IPS-20b (cell line): ENCODE results near the gene FMNL2.

Experiments
- H3K27ac ChIP-seq: one replicate; pipeline ENCODE4 v1.5.1; 2013; ENCODE audit warnings: low read length
- H3K27me3 ChIP-seq: 2 replicates; pipeline ENCODE4 v1.6.1; 2013; ENCODE audit warnings: mild to moderate bottlenecking, low read length, inconsistent platforms; ENCODE audit not compliant: insufficient read depth
- H3K36me3 ChIP-seq: 2 replicates; pipeline ENCODE4 v1.6.1; 2013; ENCODE audit warnings: low read depth, mild to moderate bottlenecking, inconsistent platforms, low read length, moderate library complexity; ENCODE audit not compliant: insufficient read depth
- H3K4me1 ChIP-seq: 2 replicates; pipeline ENCODE4 v1.6.1; 2013; ENCODE audit warnings: mild to moderate bottlenecking, control low read depth, inconsistent platforms, low read length, moderate library complexity; ENCODE audit not compliant: insufficient read depth
- H3K4me3 ChIP-seq: 2 replicates; pipeline ENCODE4 v1.5.1; 2013; ENCODE audit warnings: mild to moderate bottlenecking, low read length, inconsistent platforms
- H3K9ac ChIP-seq: 2 replicates; pipeline ENCODE4 v1.6.1; 2013; ENCODE audit warnings: low read depth, mild to moderate bottlenecking, inconsistent platforms, low read length, moderate library complexity
- H3K9me3 ChIP-seq: 2 replicates; pipeline ENCODE4 v1.6.1; 2013; ENCODE audit warnings: mild to moderate bottlenecking, low read depth, low read length, inconsistent platforms; ENCODE audit not compliant: insufficient read depth

FMNL2 gene

DNA sequence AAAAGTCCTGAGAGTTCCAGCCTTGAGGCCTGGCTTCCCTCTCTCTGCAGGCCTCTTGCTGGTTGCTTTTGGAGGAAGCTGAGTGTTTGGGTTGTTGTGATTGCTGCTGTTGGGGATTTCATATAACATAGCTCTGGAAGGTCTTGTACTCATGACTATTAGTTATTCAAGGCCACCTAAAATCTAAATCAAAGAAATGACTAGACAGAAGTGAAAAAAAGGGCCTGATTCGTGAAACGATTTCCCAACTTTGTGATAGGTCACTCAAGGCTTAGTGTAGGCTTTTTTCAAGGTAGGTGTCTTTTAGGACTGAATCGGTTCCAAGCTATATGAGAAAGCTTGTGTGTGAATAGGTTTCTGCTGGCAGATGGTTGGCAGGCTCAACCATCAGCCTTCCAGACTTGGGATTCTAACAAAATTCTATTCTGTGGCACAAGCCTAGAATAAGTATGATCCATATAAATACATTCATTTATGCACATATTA, 164.4 kb downstream of the FMNL2 start:
- Histone ChIP-seq H3K4me3 (no peak overlapping the region), H3K27me3 (no peaks in the 10 kb centered on the region), H3K9me3 (no peaks in the 10 kb centered on the region), H3K9ac (no peak overlapping the region), H3K27ac (no peak overlapping the region), H3K36me3 (no peaks in the 10 kb centered on the region), H3K4me1 (peaks cover 15% of the 10 kb centered on the region; the same call in 1 of the 2 replicates)

DNA sequence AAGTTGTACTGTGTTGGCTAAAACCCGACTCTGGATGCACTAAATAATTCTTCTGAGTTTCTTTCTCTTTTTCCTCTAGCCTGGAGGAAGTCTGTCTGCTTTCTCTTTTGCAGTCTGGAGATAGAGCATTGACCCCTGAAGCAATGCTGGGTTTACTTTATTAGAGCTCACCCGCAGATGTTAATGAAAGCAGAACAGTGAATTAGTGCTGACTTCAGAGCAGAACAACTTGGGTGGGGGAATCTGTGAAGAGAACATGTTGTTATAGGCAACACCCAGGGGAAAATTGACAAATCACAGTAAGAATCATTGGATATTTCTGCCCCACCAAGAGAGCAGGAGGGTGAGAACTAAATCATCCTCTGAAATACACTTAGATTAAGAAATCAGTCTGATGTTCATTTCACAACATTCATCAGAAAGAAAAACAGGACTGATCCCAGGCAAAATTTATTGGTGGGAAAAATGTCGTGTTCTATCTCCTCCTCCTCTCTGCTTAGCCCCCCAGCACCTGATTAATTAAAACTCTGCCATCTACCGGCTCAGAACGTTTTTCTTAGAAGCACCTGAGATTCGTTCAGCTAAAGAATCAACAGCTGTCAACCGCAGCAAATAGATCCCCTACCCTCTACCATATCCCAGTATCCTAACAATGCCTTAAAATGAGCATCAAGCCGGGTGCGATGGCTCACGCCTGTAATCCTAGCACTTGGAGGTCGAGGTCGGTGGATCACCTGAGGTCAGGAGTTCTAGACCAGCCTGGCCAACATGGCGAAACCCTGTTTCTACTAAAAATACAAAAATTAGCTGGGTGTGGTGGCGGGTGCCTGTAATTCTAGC, 165.1 kb downstream of the FMNL2 start:
- Histone ChIP-seq H3K4me3 (no peak overlapping the region), H3K27ac (no peak overlapping the region), H3K36me3 (no peaks in the 10 kb centered on the region), H3K9me3 (no peaks in the 10 kb centered on the region), H3K9ac (no peak overlapping the region), H3K4me1 (peaks cover 11% of the 10 kb centered on the region; the same call in 1 of the 2 replicates), H3K27me3 (no peaks in the 10 kb centered on the region)

DNA sequence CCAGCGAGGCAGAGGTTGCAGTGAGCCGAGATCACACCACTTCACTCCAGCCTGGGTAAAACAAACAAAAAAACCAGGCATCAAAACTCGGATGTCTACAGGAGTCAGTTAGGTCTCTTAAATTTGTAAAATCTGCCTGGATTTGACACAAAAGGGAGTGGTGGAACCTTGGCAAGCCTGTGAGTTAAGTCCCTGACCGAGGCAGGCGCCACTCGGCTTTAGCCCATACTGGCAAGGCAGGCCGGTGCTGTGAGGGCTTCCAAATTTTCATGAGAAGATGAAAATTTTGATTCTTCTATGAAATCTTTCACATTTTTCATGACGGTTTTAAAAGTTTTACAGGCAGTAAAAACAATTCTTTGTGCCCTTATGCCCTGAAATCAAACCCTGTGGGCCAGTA, 165.8 kb downstream of the FMNL2 start:
- Histone ChIP-seq H3K27ac (no peak overlapping the region), H3K9me3 (no peaks in the 10 kb centered on the region), H3K4me3 (no peak overlapping the region), H3K27me3 (no peaks in the 10 kb centered on the region), H3K9ac (no peak overlapping the region), H3K4me1 (peaks cover 11% of the 10 kb centered on the region; the same call in 1 of the 2 replicates), H3K36me3 (no peaks in the 10 kb centered on the region)

DNA sequence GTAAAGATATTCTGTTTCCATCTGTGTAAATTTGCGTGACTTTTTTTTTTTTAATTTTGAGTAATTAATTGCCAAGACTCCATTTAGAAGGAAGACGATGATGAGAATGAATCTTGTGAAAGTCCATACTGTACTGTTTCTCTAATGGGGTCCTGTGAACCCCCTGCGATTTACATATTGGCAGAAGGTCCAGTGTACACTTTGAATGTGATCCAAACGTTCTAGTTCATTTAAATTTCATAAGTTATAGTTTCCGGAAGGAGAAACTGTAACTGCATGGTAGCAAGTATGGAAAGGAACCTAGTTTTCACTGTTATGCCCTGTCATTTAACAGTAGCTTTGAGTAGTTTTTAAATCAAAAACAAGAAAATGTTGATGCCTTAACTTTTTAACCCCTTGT, 166.7 kb downstream of the FMNL2 start:
- Histone ChIP-seq H3K4me1 (peaks cover 11% of the 10 kb centered on the region; the same call in 1 of the 2 replicates), H3K27ac (no peak overlapping the region), H3K27me3 (no peaks in the 10 kb centered on the region)

DNA sequence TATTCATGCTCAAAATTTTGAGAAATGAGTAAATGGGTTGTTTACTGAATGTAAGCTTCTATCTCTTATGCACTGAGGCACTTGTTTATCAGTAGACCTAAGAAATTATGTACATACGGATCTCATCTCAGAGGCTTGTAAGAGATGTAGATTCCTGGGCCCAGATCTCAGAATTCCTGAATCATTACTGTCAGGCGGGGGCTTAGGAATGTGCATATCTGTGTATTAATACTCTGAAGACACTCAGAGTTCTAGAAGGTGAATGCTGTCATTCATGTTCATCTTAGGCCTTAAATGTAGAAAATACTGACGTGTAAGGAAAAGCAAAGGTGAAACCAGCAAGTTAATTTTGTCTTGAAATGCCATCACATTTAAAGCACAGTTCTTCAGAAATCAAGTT, 169.6 kb downstream of the FMNL2 start:
- no peaks in the 10 kb centered on the region for H3K36me3 ChIP-seq
- no peak overlapping the region for H3K27ac ChIP-seq
- no peaks in the 10 kb centered on the region for H3K27me3 ChIP-seq
- H3K4me3 ChIP-seq, result no peak overlapping the region
- H3K9me3 ChIP-seq, result no peaks in the 10 kb centered on the region
- peaks cover 5% of the 10 kb centered on the region; the same call in 1 of the 2 replicates for H3K4me1 ChIP-seq
- H3K9ac ChIP-seq, result no peak overlapping the region

More for the DNA sequence above, 166.7 kb downstream of the FMNL2 start:
- Histone ChIP-seq H3K9ac (no peak overlapping the region), H3K36me3 (no peaks in the 10 kb centered on the region), H3K4me3 (no peak overlapping the region), H3K9me3 (no peaks in the 10 kb centered on the region)

DNA sequence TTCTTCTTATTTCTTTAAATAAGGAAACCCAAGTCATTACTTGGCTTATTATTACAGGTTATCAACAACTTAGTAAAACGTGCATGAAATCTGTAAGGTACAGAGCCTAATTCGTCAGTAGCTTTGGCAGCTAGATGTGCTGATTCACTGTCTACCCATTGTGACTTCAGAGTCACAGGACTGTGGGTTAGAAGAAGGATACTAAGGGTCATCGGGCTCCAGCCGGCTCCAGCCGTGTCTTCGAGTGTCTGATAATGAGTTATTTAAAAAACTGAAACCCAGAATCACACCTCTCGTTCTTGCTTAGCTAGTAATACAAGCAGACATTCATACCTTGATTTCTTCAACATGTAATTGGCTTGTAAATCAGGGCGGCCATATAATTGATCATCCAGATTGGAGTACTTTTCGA, 170.5 kb downstream of the FMNL2 start:
- H3K27ac ChIP-seq, result no peak overlapping the region
- no peaks in the 10 kb centered on the region for H3K9me3 ChIP-seq
- H3K27me3 ChIP-seq, result no peaks in the 10 kb centered on the region
- H3K36me3 ChIP-seq, result no peaks in the 10 kb centered on the region
- H3K9ac ChIP-seq, result no peak overlapping the region
- H3K4me1 ChIP-seq, result peaks cover 5% of the 10 kb centered on the region; the same call in 1 of the 2 replicates
- no peak overlapping the region for H3K4me3 ChIP-seq

DNA sequence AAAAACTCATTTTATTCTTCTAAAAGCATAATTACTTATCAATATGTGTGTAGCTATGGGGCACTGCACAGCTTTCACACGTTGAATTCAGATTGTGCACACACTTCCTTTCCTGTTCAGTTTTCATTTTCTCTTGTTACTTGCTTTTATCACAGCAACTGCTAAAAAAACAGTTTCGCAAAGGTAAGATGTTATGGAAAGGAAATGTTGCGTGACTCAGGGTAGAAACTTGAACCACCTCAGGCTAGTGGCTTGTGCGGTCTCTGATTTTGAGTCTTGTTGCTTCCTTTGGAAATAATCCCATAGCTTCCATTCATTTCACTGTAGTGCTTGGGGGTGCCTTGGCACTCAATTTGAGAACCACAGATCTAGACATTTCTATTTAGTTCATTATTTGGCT, 171.9 kb downstream of the FMNL2 start:
- Histone ChIP-seq H3K36me3 (no peaks in the 10 kb centered on the region), H3K27me3 (no peaks in the 10 kb centered on the region), H3K4me3 (no peak overlapping the region), H3K27ac (no peak overlapping the region), H3K9me3 (no peaks in the 10 kb centered on the region), H3K4me1 (peaks cover 3% of the 10 kb centered on the region; the same call in 1 of the 2 replicates), H3K9ac (no peak overlapping the region)

DNA sequence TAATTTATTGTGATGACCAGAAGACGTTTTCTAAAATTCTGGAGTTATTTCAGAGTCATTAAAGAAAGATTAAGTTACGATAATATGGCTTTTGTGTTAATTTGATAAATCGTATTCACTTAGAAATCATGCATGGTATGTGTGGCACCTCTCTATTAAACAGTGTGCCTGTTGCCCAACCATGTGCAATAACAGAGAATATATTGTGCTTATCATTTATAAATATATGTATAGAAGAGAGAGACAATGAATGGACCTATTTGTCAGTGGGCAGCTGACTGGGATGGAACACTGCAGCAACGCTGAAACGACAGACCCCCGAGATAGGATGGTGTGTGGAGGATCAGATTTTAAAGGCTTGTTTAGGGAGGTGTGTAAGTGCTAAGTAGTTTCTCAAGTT, 172.9 kb downstream of the FMNL2 start:
- Histone ChIP-seq H3K27ac (no peak overlapping the region), H3K9me3 (no peaks in the 10 kb centered on the region), H3K36me3 (no peaks in the 10 kb centered on the region), H3K4me3 (no peak overlapping the region), H3K4me1 (peaks cover 3% of the 10 kb centered on the region; the same call in 1 of the 2 replicates), H3K27me3 (no peaks in the 10 kb centered on the region), H3K9ac (no peak overlapping the region)

DNA sequence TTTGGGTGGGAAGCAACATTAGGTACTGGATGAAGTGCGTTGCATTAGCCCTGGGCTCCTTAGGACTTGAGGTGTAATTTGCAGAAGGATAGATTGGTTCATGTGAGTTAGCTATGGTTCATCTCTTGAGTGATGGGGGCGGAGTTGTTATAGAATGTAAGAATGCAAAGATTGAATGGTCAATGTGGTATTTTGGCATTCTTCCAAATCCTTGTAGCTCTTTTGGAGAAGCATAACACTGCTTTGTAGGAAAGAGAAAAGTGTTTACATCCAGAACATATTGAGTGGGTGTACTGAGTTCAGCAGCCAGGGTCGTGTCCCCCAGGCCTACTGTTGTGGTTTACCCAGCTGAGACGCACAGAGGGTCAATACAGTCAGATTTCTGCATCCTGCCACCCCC, 173.5 kb downstream of the FMNL2 start:
- Histone ChIP-seq H3K27ac (no peak overlapping the region), H3K9ac (no peak overlapping the region), H3K36me3 (no peaks in the 10 kb centered on the region), H3K9me3 (no peaks in the 10 kb centered on the region), H3K4me1 (peaks cover 3% of the 10 kb centered on the region; the same call in 1 of the 2 replicates), H3K4me3 (no peak overlapping the region), H3K27me3 (no peaks in the 10 kb centered on the region)

DNA sequence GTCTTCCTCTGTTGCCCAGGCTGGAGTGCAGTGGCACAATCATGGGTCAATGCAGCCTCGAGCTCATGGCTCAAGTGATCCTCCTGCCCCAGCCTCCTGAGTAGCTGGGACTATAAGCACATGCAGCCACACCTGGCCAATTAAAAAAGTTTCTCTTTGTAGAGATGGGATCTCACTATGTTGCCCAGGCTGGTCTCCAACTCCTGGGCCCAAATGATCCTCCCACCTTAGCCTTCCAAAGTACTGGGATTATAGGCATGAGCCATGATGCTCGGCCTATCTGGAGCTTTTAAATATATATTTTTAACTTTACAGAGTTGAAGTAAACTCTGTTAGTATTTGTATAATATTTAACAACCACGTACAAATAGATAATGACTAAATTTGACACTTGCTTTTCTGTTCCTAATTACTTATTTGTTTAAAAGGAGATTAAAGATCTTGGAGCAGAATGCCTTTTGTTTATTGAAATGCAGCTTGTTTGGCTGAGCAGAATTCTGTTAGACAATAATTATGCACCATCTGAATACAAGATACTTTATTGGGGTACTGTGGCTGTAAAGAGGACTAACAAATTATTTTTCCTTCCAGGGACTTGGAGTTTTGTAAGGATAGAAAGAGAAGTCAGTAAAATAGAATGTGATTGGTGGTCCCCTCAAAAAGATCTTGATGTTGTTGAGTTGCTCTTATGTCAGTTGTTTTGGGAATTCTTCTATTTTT, 175.0 kb downstream of the FMNL2 start:
- H3K9me3 ChIP-seq, result no peaks in the 10 kb centered on the region
- H3K9ac ChIP-seq, result no peak overlapping the region
- H3K4me1 ChIP-seq, result peaks cover under 1% of the 10 kb centered on the region; the same call in 1 of the 2 replicates
- H3K36me3 ChIP-seq, result no peaks in the 10 kb centered on the region
- no peaks in the 10 kb centered on the region for H3K27me3 ChIP-seq
- no peak overlapping the region for H3K27ac ChIP-seq
- no peak overlapping the region for H3K4me3 ChIP-seq

DNA sequence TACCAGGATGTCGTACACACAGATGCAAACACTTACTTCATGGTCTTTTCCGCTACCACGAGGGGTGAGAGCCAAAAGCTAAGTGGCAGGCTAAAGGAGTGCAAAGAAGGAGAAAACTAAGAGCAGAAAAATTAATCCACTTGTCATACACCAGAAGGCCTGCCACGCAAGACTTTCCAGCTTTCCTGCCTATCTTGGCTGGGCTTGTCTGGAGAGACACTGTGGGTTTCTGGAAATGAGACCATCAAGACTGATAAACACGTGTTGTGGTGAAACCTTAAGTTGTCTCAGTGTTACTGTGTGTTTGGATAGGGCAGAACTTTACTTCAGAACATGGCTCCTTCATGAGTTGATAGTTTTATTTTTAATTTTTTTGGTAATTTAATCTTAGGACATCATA, 175.6 kb downstream of the FMNL2 start:
- Histone ChIP-seq H3K27me3 (no peaks in the 10 kb centered on the region), H3K9me3 (no peaks in the 10 kb centered on the region), H3K27ac (no peak overlapping the region), H3K4me1 (0 out of 2 replicates have a peak, but pooled peaks cover 1% of the 10 kb centered on the region), H3K36me3 (no peaks in the 10 kb centered on the region), H3K9ac (no peak overlapping the region), H3K4me3 (no peak overlapping the region)
